Gastroesophageal sphincter (tissue), 4 donors: ENCODE data around the gene CD46. TPM values are rescaled to one million over a fixed set of nuclear protein-coding genes. Genes with fewer than 3 reads are reported as not detected.
A peak's percentile ranks its signal among the peaks of the same experiment; 100 is the strongest.

Experiments
- ATAC-seq: fragments of 150-250 bp; one replicate; pipeline ENCODE4 v1.9.1; 2016; ENCODE audit warnings: mild to moderate bottlenecking, moderate library complexity
- H3K27ac ChIP-seq, 4 donors: fragments of 200-600 bp; sonication (generic) in 3 of 4; 1 replicate in 3 of 4; 2 replicates in 1 of 4; pipeline ENCODE4 v1.5.1; 2016 to 2019
- H3K27me3 ChIP-seq: fragments of 200-600 bp; sonication (generic); one replicate; pipeline ENCODE4 v1.5.1; 2019
- H3K36me3 ChIP-seq, 2 donors: fragments of 200-600 bp; sonication (generic); one replicate each; pipeline ENCODE4 v1.5.1; 2019; ENCODE audit warnings: control low read depth in 1 of 2
- H3K4me1 ChIP-seq, 3 donors: fragments of 200-600 bp; sonication (generic); 1 replicate in 2 of 3; 2 replicates in 1 of 3; pipeline ENCODE4 v1.5.1; 2016 to 2019; ENCODE audit warnings: control low read depth in 2 of 3
- H3K4me3 ChIP-seq, 2 donors: fragments of 200-600 bp; sonication (generic); one replicate each; pipeline ENCODE4 v1.5.1; 2019; ENCODE audit warnings: mild to moderate bottlenecking in 1 of 2, moderate library complexity in 1 of 2
- H3K9me3 ChIP-seq, 3 donors: fragments of 200-600 bp; sonication (generic); one replicate each; pipeline ENCODE4 v1.5.1; 2017 to 2019; ENCODE audit warnings: control low read depth in 2 of 3
- CTCF ChIP-seq, 4 experiments: fragments of 200-600 bp in 2 of 4; fragments of 450-650 bp in 2 of 4; sonication (generic) in 1 of 4; IDR thresholded peaks; one replicate each; pipeline ENCODE4 v1.5.1; 2017 to 2019; ENCODE audit warnings: antibody characterized with exemption in 4 of 4, mild to moderate bottlenecking in 2 of 4, moderate library complexity in 2 of 4
- EP300 ChIP-seq: sonication (generic); formaldehyde crosslinking; IDR thresholded peaks from one replicate; pipeline ENCODE4 v1.6.1; 2017; ENCODE audit warnings: antibody characterized with exemption, mild to moderate bottlenecking
- POLR2A ChIP-seq, 2 donors: fragments of 450-650 bp; IDR thresholded peaks; one replicate each; pipeline ENCODE4 v1.6.1; 2017; ENCODE audit warnings: antibody characterized with exemption in 2 of 2, mild to moderate bottlenecking in 2 of 2, moderate library complexity in 1 of 2
- POLR2AphosphoS5 ChIP-seq: sonication (generic); formaldehyde crosslinking; IDR thresholded peaks from one replicate; pipeline ENCODE4 v1.6.1; 2017; ENCODE audit warnings: antibody characterized with exemption
- WGBS, 2 donors: methylation state at CpG; one replicate each; pipeline ENCODE4 v1.1.5; 2018; ENCODE audit warnings: low coverage in 1 of 2; 5-methylcytosine and 5-hydroxymethylcytosine counted together
- total RNA-seq, 4 donors: library from RNA; depleted of rRNA; stranded (reverse); fragments of >200 nt; gene quantifications; one replicate each; pipeline ENCODE4 v1.1.0, GENCODE V29; 2016

CD46 gene
- total RNA-seq, 4 donors from 2014 or later = 69.1 to 117 (median 98.6) TPM

GRCh38 chr1:207808911-207809555 lies 57.2 kb downstream of the CD46 start:
- Histone ChIP-seq H3K4me3 (no peak overlapping the region), H3K27me3 (no peaks in the 10 kb centered on the region), H3K36me3 (peaks cover 7 to 100% of the 10 kb centered on the region in 2 donors), H3K27ac (peak overlapping the region in 3 of 4 donors; percentile 88 to 99 (median 97)), H3K4me1 (peaks cover 51 to 100% (median 93%) of the 10 kb centered on the region in 3 donors), H3K9me3 (no peaks in the 10 kb centered on the region)
- TF ChIP-seq POLR2A (IDR thresholded peaks at IDR 0.05) = no peak
- TF ChIP-seq EP300 = no peak
- TF ChIP-seq POLR2AphosphoS5 = no peak
- TF ChIP-seq CTCF (IDR thresholded peaks at IDR 0.05) = no peak
- no peak for ATAC-seq
- 68 to 78% methylated on average over 1 to 3 of the region's 5 CpGs for WGBS, 2 donors

DNA sequence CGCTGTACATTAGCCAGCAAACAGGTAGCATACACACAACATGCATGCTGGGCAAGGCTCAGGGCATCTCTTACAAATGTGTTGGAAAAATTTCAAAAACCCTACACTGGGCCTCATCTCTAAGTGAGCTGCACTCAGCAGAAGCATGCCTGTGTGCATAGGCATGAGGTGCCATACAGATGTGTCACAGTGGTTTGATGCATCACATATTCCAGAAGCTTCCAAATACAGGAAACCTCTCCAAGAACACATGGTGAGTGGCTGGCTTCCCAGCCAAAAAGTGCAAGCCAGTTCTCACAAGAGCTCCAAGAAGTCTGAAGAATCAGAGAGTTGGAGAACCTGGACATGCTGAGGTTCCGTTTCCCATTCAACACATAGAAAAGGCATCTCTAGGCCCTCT lies 58.3 kb downstream of the CD46 start:
- peaks cover 5 to 100% of the 10 kb centered on the region in 2 donors for H3K36me3 ChIP-seq

GRCh38 chr1:207810606-207811295 lies 58.9 kb downstream of the CD46 start:
- no peaks in the 10 kb centered on the region for H3K9me3 ChIP-seq
- peak overlapping the region in 1 of 2 donors; percentile 80 for H3K4me3 ChIP-seq
- H3K36me3 ChIP-seq = peaks cover 2 to 100% of the 10 kb centered on the region in 2 donors
- TF ChIP-seq POLR2A (IDR thresholded peaks at IDR 0.05) (no peak), CTCF (IDR thresholded peaks at IDR 0.05) (no peak), EP300 (no peak), POLR2AphosphoS5 (no peak)
- H3K4me1 ChIP-seq = peaks cover 51 to 100% (median 93%) of the 10 kb centered on the region in 3 donors
- WGBS, 2 donors = 53 to 68% methylated on average over 5 to 8 of the region's 9 CpGs
- H3K27me3 ChIP-seq = no peaks in the 10 kb centered on the region
- no peak for ATAC-seq
- H3K27ac ChIP-seq = peak overlapping the region in 3 of 4 donors; percentile 70 to 99 (median 97)

More for the DNA sequence above, 58.3 kb downstream of the CD46 start:
- TF ChIP-seq EP300 (no peak), CTCF (IDR thresholded peaks at IDR 0.05) (no peak), POLR2AphosphoS5 (peak; percentile 58)
- H3K27me3 ChIP-seq = no peaks in the 10 kb centered on the region
- H3K27ac ChIP-seq = peak overlapping the region in 3 of 4 donors; percentile 88 to 99 (median 97)
- peaks cover 51 to 100% (median 92%) of the 10 kb centered on the region in 3 donors for H3K4me1 ChIP-seq
- H3K9me3 ChIP-seq = no peaks in the 10 kb centered on the region
- no CpG with 5 or more reads among the region's 2 CpGs for WGBS, 2 donors
- peak overlapping the region in 1 of 2 donors; percentile 80 for H3K4me3 ChIP-seq
- ATAC-seq = no peak

- Histone ChIP-seq H3K4me1 (peaks cover 51 to 100% (median 94%) of the 10 kb centered on the region in 3 donors), H3K36me3 (peaks cover 2 to 100% of the 10 kb centered on the region in 2 donors), H3K4me3 (peak overlapping the region in 1 of 2 donors; percentile 80), H3K27ac (peak overlapping the region; percentile 1 to 100 (median 98)), H3K27me3 (no peaks in the 10 kb centered on the region), H3K9me3 (no peaks in the 10 kb centered on the region)
- no peak for ATAC-seq
- 91% methylated on average over 8 of the region's 8 CpGs; no CpG with 5 or more reads in 1 of the 2 donors for WGBS, 2 donors
- TF ChIP-seq CTCF (IDR thresholded peaks at IDR 0.05) (no peak), POLR2AphosphoS5 (no peak), POLR2A (IDR thresholded peaks at IDR 0.05) (no peak), EP300 (no peak)
Measured at GRCh38 chr1:207811319-207811718, 59.5 kb downstream of the CD46 start.
